Measurements from ENCODE around the gene CDKL1. TPM values are rescaled to one million over a fixed set of nuclear protein-coding genes. Genes with fewer than 3 reads are reported as not detected.

The CDKL1 gene
- polyA plus RNA-seq, 2 of the 4 experiments (the other 2 are of a cell fraction), result 10.2 to 11.0 TPM

- ATAC-seq, result no peak
- no peak for DNase-seq (ENCODE audit: low read depth in 1 of 2, low spot score in 1 of 2)
- H3K4me2 ChIP-seq, result no peak overlapping the region
- no peak overlapping the region for H3K27ac ChIP-seq
- H3K4me3 ChIP-seq, result no peak overlapping the region
- ChIA-PET CTCF (interaction anchor here (0.6 kb wide), 1 partner anchor 15 kb away, joined by 3 read pairs; no protein-coding TSS in a partner anchor), POLR2A (no interaction called here)
- 59% methylated on average over 1 of the region's 1 CpG for WGBS (ENCODE audit: missing lambda C conversion rate)
- H3K4me1 ChIP-seq, result no peaks in the 10 kb centered on the region
- no peak for FAIRE-seq
- TF ChIP-seq CBX8 (IDR thresholded peaks at IDR 0.05) (no peak), HOXA7 (CRISPR knock-in tag; IDR thresholded peaks at IDR 0.05) (no peak), ELK1 (IDR thresholded peaks at IDR 0.05; ENCODE audit: low read depth, low read length) (no peak), KDM5A (IDR thresholded peaks at IDR 0.05) (no peak), SREBF2 (IDR thresholded peaks at IDR 0.05) (no peak), MAFK (IDR thresholded peaks at IDR 0.05; ENCODE audit: partially characterized antibody) (no peak), PHF8 (IDR thresholded peaks at IDR 0.05; ENCODE audit: borderline replicate concordance, low read depth) (no peak), SMC3 (IDR thresholded peaks at IDR 0.05) (no peak), HMGXB4 (CRISPR knock-in tag; IDR thresholded peaks at IDR 0.05; ENCODE audit: borderline replicate concordance) (no peak), HEYL (CRISPR knock-in tag; IDR thresholded peaks at IDR 0.05) (no peak), CTCF (IDR thresholded peaks at IDR 0.05) (no peak), CHD4 (IDR thresholded peaks at IDR 0.05; ENCODE audit: borderline replicate concordance) (no peak), NR3C1 (IDR thresholded peaks at IDR 0.05) (no peak), ESRRA (IDR thresholded peaks at IDR 0.05; ENCODE audit: borderline replicate concordance, low read length) (no peak), GATA3 (IDR thresholded peaks at IDR 0.05; ENCODE audit: borderline replicate concordance) (no peak), FOXS1 (CRISPR knock-in tag; IDR thresholded peaks at IDR 0.05) (no peak), POLR2AphosphoS2 (conservative IDR thresholded peaks at IDR 0.05; ENCODE audit: low read length) (no peak)
- H3K9me3 ChIP-seq, result no peaks in the 10 kb centered on the region
Measured at GRCh38 chr14:50354527-50354926, 42.2 kb downstream of the CDKL1 start.

- POLR2A ChIA-PET, result no interaction called here
- no peak overlapping the region for H3K27ac ChIP-seq
- DNase-seq (ENCODE audit: low read depth in 1 of 2, low spot score in 1 of 2), result no peak
- CTCF ChIA-PET, result interaction anchor here (1.2 kb wide), 1 partner anchor 425 kb away, joined by 3 read pairs; no protein-coding TSS in a partner anchor
- no peak for TF ChIP-seq TFCP2L1 (CRISPR knock-in tag; IDR thresholded peaks at IDR 0.05)
- TF ChIP-seq BCL3 (IDR thresholded peaks at IDR 0.05), result no peak
- TF ChIP-seq CBX2 (IDR thresholded peaks at IDR 0.05; ENCODE audit: borderline replicate concordance, low read depth), result no peak
- TF ChIP-seq FOSB (CRISPR knock-in tag; IDR thresholded peaks at IDR 0.05), result no peak
- no peak for TF ChIP-seq KDM5A (IDR thresholded peaks at IDR 0.05)
- H3K4me2 ChIP-seq, result no peak overlapping the region
- ATAC-seq, result no peak
- FAIRE-seq, result no peak
- no peak overlapping the region for H3K4me3 ChIP-seq
- WGBS (ENCODE audit: missing lambda C conversion rate), result 42% methylated on average over 4 of the region's 4 CpGs
- H3K9me3 ChIP-seq, result no peaks in the 10 kb centered on the region
- H3K4me1 ChIP-seq, result no peaks in the 10 kb centered on the region
Measured at GRCh38 chr14:50353126-50353525, 43.6 kb downstream of the CDKL1 start.
